Measurements from ENCODE around the gene MEIKIN. TPM values are rescaled to one million over a fixed set of nuclear protein-coding genes. Genes with fewer than 3 reads are reported as not detected.

The MEIKIN gene
- total and polyA plus RNA-seq, 2 donors (not counting 3 experiments of a cell fraction or from before 2014, with no cell fraction given), result not detected

GRCh38 chr5:131928957-131929356, 16.5 kb downstream of the MEIKIN start:
- DNase-seq (ENCODE audit: low read depth, low spot score), result no peak
- Histone ChIP-seq H2AFZ (ENCODE audit: low read depth, low read length) (no peak overlapping the region), H3K27ac (ENCODE audit: insufficient read depth, low read depth, low read length) (no peak overlapping the region), H3K36me3 (ENCODE audit: control insufficient read depth in 2 of 2, extremely low read depth in 1 of 2, insufficient read depth in 2 of 2, low read length in 2 of 2) (no peaks in the 10 kb centered on the region), H3K27me3 (ENCODE audit: control insufficient read depth in 2 of 2, insufficient read depth in 2 of 2, low read length in 2 of 2) (peaks cover 0 to 3% of the 10 kb centered on the region in 2 experiments), H3K4me1 (ENCODE audit: control insufficient read depth, extremely low read depth, insufficient read depth, low read length) (no peaks in the 10 kb centered on the region), H3K4me2 (ENCODE audit: insufficient read depth, low read length) (no peak overlapping the region), H3K4me3 (replicated peaks in 1 of 3; ENCODE audit: insufficient read depth in 1 of 3, low read depth in 1 of 3, low read length in 3 of 3) (no peak overlapping the region), H3K9ac (replicated peaks; ENCODE audit: extremely low read depth, insufficient read depth, low read length) (no peak overlapping the region), H3K9me1 (replicated peaks; ENCODE audit: control insufficient read depth, extremely low read depth, insufficient read depth, low read length) (no peaks in the 10 kb centered on the region), H4K20me1 (replicated peaks; ENCODE audit: control insufficient read depth, extremely low read depth, insufficient read depth, low read length) (no peaks in the 10 kb centered on the region), H3K9me3 (replicated peaks; ENCODE audit: control insufficient read depth, insufficient read depth, low read length) (no peaks in the 10 kb centered on the region), H3K79me2 (ENCODE audit: control insufficient read depth, insufficient read depth, low read length) (no peaks in the 10 kb centered on the region)
- no peak for FAIRE-seq
- TF ChIP-seq JUN (IDR thresholded peaks at IDR 0.05; ENCODE audit: borderline replicate concordance, insufficient read depth, insufficient read length, low read depth), result no peak
- TF ChIP-seq, protein P1, sequence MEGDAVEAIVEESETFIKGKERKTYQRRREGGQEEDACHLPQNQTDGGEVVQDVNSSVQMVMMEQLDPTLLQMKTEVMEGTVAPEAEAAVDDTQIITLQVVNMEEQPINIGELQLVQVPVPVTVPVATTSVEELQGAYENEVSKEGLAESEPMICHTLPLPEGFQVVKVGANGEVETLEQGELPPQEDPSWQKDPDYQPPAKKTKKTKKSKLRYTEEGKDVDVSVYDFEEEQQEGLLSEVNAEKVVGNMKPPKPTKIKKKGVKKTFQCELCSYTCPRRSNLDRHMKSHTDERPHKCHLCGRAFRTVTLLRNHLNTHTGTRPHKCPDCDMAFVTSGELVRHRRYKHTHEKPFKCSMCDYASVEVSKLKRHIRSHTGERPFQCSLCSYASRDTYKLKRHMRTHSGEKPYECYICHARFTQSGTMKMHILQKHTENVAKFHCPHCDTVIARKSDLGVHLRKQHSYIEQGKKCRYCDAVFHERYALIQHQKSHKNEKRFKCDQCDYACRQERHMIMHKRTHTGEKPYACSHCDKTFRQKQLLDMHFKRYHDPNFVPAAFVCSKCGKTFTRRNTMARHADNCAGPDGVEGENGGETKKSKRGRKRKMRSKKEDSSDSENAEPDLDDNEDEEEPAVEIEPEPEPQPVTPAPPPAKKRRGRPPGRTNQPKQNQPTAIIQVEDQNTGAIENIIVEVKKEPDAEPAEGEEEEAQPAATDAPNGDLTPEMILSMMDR (IDR thresholded peaks at IDR 0.05; ENCODE audit: extremely low read depth in 1 of 2, insufficient read depth in 1 of 2, low read depth in 1 of 2, low read length in 2 of 2), result no peak
- no peak for TF ChIP-seq MYC (IDR thresholded peaks at IDR 0.05; ENCODE audit: low read depth, low read length)
- TF ChIP-seq FOS (IDR thresholded peaks at IDR 0.05; ENCODE audit: borderline replicate concordance, insufficient read depth, low read length), result no peak
- no peak for TF ChIP-seq GATA2 (IDR thresholded peaks at IDR 0.05; ENCODE audit: insufficient read depth, insufficient read length, low read depth, low read length)
- TF ChIP-seq POLR2A (IDR thresholded peaks at IDR 0.05; ENCODE audit: low read depth, low read length), result no peak
- no peak for TF ChIP-seq POLR2AphosphoS5 (IDR thresholded peaks at IDR 0.05; ENCODE audit: insufficient read depth, low read depth, low read length)
- TF ChIP-seq, protein P2, sequence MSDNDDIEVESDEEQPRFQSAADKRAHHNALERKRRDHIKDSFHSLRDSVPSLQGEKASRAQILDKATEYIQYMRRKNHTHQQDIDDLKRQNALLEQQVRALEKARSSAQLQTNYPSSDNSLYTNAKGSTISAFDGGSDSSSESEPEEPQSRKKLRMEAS (IDR thresholded peaks at IDR 0.05; ENCODE audit: insufficient read depth, insufficient read length), result no peak
- TF ChIP-seq EZH2 (IDR thresholded peaks at IDR 0.05; ENCODE audit: borderline replicate concordance, low read depth, low read length, severe bottlenecking), result no peak
- BruUV-seq (replicated peaks), result no TSS peak
- intact Hi-C loops (cut with micrococcal nuclease) (no loop called here), dilution Hi-C loops (cut with MboI; ENCODE audit: extremely low pct_ligation_motif_present, low sequenced_read_pairs) (no loop called here)
- CTCF ChIA-PET, result no interaction called here
- POLR2A ChIA-PET, result no interaction called here

All from endothelial cell of umbilical vein (primary cell).